Measurements from ENCODE around the gene USP4.

DNA sequence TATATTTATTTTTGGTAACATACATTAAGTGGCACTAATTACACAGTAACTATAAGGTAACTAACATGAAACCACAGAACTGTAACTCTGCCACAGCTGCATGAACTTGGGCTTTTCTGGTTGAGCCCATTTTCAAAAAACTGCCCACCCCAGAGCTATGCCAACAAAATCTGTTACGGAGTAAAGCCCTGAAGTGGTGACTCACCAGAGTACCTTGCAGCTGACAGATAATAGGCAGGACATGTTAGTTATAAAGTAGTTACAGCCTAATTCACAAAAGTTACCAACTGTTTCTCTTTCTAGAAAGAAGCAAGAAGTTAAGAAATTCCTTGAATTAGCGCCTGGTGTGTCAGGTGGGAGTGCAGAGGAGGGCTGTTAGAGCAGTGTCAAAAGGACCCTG is 19.8 kb upstream of the USP4 start:
- TF ChIP-seq SUZ12 (IDR thresholded peaks at IDR 0.05; ENCODE audit: extremely low read depth, insufficient read depth, insufficient read length) (no peak), YY1 (IDR thresholded peaks at IDR 0.05; ENCODE audit: insufficient read depth, insufficient read length) (no peak)
